GM21515 (cell line): ENCODE results near the gene FSTL1.

Source experiments
- ATAC-seq: cut with Tn5 transposase; IDR thresholded peaks from one replicate; pipeline ENCODE4 v1.9.1; 2021; ENCODE audit not compliant: unreplicated experiment

The FSTL1 gene

GRCh38 chr3:120364101-120364500 lies 86.7 kb downstream of the FSTL1 start:
- no peak for ATAC-seq

DNA sequence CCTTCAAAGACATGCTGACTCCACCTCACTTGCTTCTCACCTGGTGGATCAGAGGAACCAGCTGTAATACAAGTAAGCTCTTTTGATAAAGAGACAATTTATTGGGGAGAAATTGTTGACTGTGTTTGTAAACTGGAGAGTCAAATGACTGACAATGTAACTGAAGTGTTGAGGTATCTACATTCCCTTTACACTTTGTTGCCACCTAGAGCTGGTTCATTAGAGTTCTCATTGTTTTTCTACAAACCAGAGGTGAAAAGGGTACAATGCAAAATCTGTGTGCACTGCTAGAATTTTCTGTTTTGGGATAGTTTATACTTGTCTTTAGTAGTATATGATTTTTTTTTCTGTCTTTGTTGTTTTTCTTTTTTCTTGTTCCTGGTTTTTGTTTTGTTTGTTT lies 93.0 kb downstream of the FSTL1 start:
- no peak for ATAC-seq

GRCh38 chr3:120355486-120355885 lies 95.3 kb downstream of the FSTL1 start:
- no peak for ATAC-seq

DNA sequence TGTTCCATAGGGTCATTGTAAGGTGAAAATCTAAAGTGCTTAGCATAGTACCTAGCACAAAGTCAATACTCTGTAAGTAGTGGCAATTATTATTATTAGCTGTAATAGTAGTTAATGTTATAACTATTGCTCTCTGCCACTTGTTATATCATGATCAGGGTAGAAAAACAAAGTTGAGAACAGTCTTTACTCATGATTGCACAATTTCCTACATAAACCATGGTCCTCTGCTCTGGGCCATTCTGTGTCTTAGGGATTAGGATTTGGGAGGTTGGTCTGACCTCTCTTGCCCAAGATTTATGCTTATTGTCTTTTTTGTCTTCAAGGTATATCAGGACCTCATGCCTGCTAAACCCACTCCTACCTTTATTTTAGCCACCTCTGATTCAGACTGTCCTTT lies 97.3 kb downstream of the FSTL1 start:
- ATAC-seq = no peak

GRCh38 chr3:120352017-120352416 lies 98.8 kb downstream of the FSTL1 start:
- ATAC-seq = no peak

DNA sequence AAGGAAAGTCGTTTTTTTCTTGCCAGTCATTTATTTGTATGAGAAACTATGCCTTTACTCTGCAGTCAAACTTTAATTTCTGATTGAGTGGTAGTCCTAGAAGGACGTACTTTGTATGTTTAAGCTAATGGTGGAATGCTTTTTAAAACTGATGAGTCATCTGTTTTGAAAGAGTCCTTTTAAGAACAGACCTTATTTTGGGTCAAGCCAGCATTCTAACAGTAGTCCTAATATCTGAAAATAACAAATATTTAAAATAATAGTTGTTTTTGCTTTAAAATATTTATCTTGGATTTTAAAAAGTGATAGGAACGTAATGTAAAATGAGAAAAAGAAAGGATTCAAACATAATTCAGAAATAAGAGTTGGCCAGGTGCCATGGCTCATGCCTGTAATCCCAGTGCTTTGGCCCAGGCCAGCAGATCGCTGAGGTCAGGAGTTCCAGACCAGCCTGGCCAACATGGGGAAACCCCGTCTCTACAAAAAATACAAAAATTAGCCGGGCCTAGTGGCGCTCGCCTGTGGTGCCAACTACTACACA lies 100.3 kb downstream of the FSTL1 start:
- ATAC-seq = no peak

- ATAC-seq = no peak
Measured at GRCh38 chr3:120349855-120350125, 101.0 kb downstream of the FSTL1 start.

- ATAC-seq = peak; percentile 92
Measured at GRCh38 chr3:120348991-120349854, 101.6 kb downstream of the FSTL1 start, which contains the start of gene LRRC58. TSS of gene LRRC58 (minus strand) at chr3:120349354. CDS start at chr3:120349243, 111 bp downstream.

DNA sequence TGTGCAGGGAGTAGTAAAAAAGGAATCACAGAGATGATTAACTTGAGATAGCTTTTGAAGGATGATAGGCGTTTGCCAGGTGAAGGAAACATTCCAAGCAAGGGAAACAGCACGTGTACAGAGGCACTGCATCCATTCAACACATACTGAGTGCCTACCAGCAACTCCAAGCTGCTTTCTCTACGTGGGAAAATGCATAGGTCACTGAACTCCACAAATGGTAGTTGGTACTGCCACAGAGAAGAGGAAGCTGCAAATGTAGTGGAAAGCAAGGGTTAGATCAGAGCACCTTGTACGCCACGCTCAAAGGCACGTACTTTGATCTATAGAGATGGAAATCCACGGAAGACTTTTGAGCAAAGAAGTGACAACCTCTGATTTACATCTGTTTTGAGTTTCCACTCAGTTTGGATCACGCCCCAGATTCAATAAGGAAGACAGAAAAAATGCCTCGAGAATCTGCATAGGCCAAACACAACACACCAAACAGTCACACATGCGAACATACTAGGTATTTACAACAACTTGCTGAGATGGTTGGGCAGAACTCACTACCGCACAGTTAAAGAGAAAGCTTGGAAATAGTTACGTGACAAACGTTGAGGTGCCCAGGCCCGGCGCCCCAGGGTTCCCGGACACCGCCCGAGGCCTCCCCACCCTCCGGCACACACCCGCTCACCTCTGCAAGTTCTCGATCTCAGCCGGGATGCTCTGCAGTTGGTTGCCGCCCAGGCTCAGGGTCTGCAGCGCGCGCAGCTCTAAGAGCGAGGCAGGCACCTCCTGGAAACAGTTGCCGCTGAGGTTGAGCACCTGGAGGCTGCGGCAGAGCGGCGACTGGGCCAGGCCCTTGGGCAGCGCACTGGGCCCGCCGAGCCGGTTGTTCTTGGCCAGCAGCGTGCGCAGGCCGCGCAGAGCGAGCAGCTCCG lies 102.5 kb downstream of the FSTL1 start:
- ATAC-seq = peak; percentile 48

- ATAC-seq = no peak
Measured at GRCh38 chr3:120344349-120344748, 106.4 kb downstream of the FSTL1 start.
